GM12875 (cell line): ENCODE data around the gene CDK14.

Experiments used
- H3K4me3 ChIP-seq: one replicate; pipeline ENCODE4 v1.5.1; 2011; ENCODE audit warnings: low read depth, low read length, control low read depth
- CTCF ChIP-seq: IDR thresholded peaks from 2 replicates; pipeline ENCODE4 v1.5.1; 2011; ENCODE audit warnings: low read depth, mild to moderate bottlenecking, control low read depth, inconsistent platforms, low read length, moderate library complexity, borderline replicate concordance; ENCODE audit not compliant: insufficient read depth

The CDK14 gene

GRCh38 chr7:90968871-90969270 is 372.8 kb downstream of the CDK14 start:
- TF ChIP-seq CTCF: no peak
- no peak overlapping the region for H3K4me3 ChIP-seq

- no peak overlapping the region for H3K4me3 ChIP-seq
- TF ChIP-seq CTCF: no peak
These were observed 376.9 kb downstream of the CDK14 start for GRCh38 chr7:90972906-90973550.

- TF ChIP-seq CTCF: no peak
These were observed 380.9 kb downstream of the CDK14 start for GRCh38 chr7:90977056-90977455.

GRCh38 chr7:90980545-90980944 is 384.4 kb downstream of the CDK14 start:
- H3K4me3 ChIP-seq: no peak overlapping the region
- no peak for TF ChIP-seq CTCF

More at GRCh38 chr7:90977056-90977455, 380.9 kb downstream of the CDK14 start:
- H3K4me3 ChIP-seq: no peak overlapping the region

- TF ChIP-seq CTCF: no peak
- H3K4me3 ChIP-seq: no peak overlapping the region
These were observed 386.1 kb downstream of the CDK14 start for GRCh38 chr7:90982228-90982627.

- TF ChIP-seq CTCF: no peak
- no peak overlapping the region for H3K4me3 ChIP-seq
These were observed 388.6 kb downstream of the CDK14 start for GRCh38 chr7:90984692-90985091.

GRCh38 chr7:90988516-90988915 is 392.4 kb downstream of the CDK14 start:
- no peak for TF ChIP-seq CTCF

More at GRCh38 chr7:90988516-90988915, 392.4 kb downstream of the CDK14 start:
- H3K4me3 ChIP-seq: no peak overlapping the region
